Kidney (tissue), 14 donors: ENCODE data around the gene EPS8L2. TPM values are rescaled to one million over a fixed set of nuclear protein-coding genes. Genes with fewer than 3 reads are reported as not detected.
A peak's percentile ranks its signal among the peaks of the same experiment; 100 is the strongest.

ENCODE experiments used
- DNase-seq, 5 donors: peaks; one replicate each; pipeline ENCODE4 v3.0.0-alpha.2; 2013 to 2020
- FAIRE-seq: peaks from 2 replicates; lab custom pipeline; 2012; peaks lifted over from hg19 to GRCh38; lab: Jason Lieb, UNC
- H3K27ac ChIP-seq, 2 donors: one replicate each; pipeline ENCODE4 v1.7.0; 2013; ENCODE audit warnings: low read depth in 2 of 2, low read length in 2 of 2, inconsistent platforms in 1 of 2
- H3K27me3 ChIP-seq: one replicate; pipeline ENCODE4 v1.7.1; 2013; ENCODE audit warnings: low read length, inconsistent platforms; ENCODE audit not compliant: control insufficient read depth, insufficient read depth
- H3K36me3 ChIP-seq, 3 donors: one replicate each; pipeline versions ENCODE4 v1.7.0 to v1.7.1; 2013; ENCODE audit warnings: low read length in 3 of 3, control low read depth in 1 of 3, inconsistent platforms in 1 of 3; ENCODE audit not compliant: insufficient read depth in 3 of 3, control insufficient read depth in 2 of 3
- H3K4me1 ChIP-seq, 3 donors: one replicate each; pipeline versions ENCODE4 v1.7.0 to v1.7.1; 2013; ENCODE audit warnings: low read length in 3 of 3, inconsistent platforms in 1 of 3, low read depth in 1 of 3; ENCODE audit not compliant: control insufficient read depth in 2 of 3, insufficient read depth in 2 of 3
- H3K4me3 ChIP-seq, 3 donors: one replicate each; pipeline versions ENCODE4 v1.7.0 to v1.8.1; 2013; ENCODE audit warnings: low read length in 3 of 3, control low read depth in 1 of 3, inconsistent platforms in 1 of 3
- H3K9ac ChIP-seq, 3 donors: one replicate each; pipeline versions ENCODE4 v1.7.0 to v1.7.1; 2013; ENCODE audit warnings: low read length in 3 of 3, control low read depth in 1 of 3, inconsistent platforms in 1 of 3
- H3K9me3 ChIP-seq, 3 donors: one replicate each; pipeline versions ENCODE4 v1.7.0 to v1.7.1; 2013; ENCODE audit warnings: low read length in 3 of 3, control low read depth in 1 of 3, inconsistent platforms in 1 of 3; ENCODE audit not compliant: control insufficient read depth in 2 of 3, insufficient read depth in 1 of 3
- CTCF ChIP-seq: IDR thresholded peaks from 3 replicates; pipeline ENCODE4 v1.5.1; 2012; ENCODE audit warnings: mild to moderate bottlenecking, moderate library complexity, borderline replicate concordance; ENCODE audit not compliant: insufficient read depth; ENCODE audit errors: extremely low read depth
- intact Hi-C: fragments of 100-400 bp; cut with DNase I; formaldehyde crosslinking; loops from one replicate; pipeline ENCODE4 v1.11.1; 2022
- polyA plus RNA-seq: library from polyadenylated mRNA; stranded (reverse); fragments of 350-450 nt; fragmentation: Illumina TruSeq; extraction: RNeasy Lipid Tissue Mini Kit (QIAGEN cat#74804); gene quantifications from one replicate; pipeline ENCODE4 v1.2.3, GENCODE V29; 2014; ENCODE audit warnings: low read depth, low replicate concordance; ENCODE audit not compliant: insufficient read depth
- total RNA-seq: library from RNA; stranded (reverse); fragmentation: NEBNext Ultra II Directional; extraction: Animal tissue kit (Norgen Biotek cat#: 25700); gene quantifications from one replicate; pipeline ENCODE4 v1.2.1, GENCODE V29; 2021
- donor health status: control.
- donor health status: control.
- donor health status: control.
- donor health status: control.
- donor health status: control.
- donor health status: DM: yes; HTN: yes; CAD: no.
- donor health status: Normal renal cell carcinoma (clear cell type).

The EPS8L2 gene
- total and polyA plus RNA-seq, 2 donors from 2014 or later, result 199 to 287 TPM

GRCh38 chr11:665704-666281 lies 40.2 kb upstream of the EPS8L2 start:
- no peaks in the 10 kb centered on the region for H3K27me3 ChIP-seq
- no peak for TF ChIP-seq CTCF
- H3K36me3 ChIP-seq, result peaks cover 3 to 7% (median 3%) of the 10 kb centered on the region in 3 donors
- no peak overlapping the region for H3K4me3 ChIP-seq
- no peak overlapping the region for H3K9ac ChIP-seq
- peaks cover 0 to 8% (median 5%) of the 10 kb centered on the region in 3 donors for H3K4me1 ChIP-seq
- intact Hi-C loops, result no loop called here
- peak overlapping the region; percentile 17 to 65 for H3K27ac ChIP-seq
- no peaks in the 10 kb centered on the region for H3K9me3 ChIP-seq
- DNase-seq (peak in 1 of 5 donors; percentile 34), FAIRE-seq (no peak)

DNA sequence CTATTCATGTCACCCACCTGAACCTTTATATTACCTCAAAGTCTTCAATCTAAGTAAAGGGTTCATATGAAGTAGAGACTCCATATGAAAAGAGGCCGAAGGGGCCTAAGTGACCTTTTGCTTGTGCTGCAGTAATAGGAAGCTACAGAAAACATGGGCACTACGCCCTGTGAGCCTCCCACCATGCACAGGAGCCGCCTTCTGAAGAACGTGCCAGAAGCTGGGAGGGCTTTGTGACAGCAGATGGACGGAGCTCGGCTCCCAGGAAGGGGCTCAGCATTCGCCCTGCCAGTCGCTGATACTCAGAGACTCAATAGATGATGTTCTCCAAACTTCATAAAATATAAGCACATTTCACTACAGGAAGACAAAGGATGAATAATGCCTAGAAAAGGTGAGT lies 32.2 kb upstream of the EPS8L2 start:
- FAIRE-seq, result no peak
- intact Hi-C loops, result no loop called here
- peaks cover 5 to 25% (median 18%) of the 10 kb centered on the region in 3 donors for H3K36me3 ChIP-seq
- no peak overlapping the region for H3K4me3 ChIP-seq
- no peak for DNase-seq
- no peak for TF ChIP-seq CTCF
- peaks cover 0 to 1% (median 0%) of the 10 kb centered on the region in 3 donors for H3K9me3 ChIP-seq
- H3K4me1 ChIP-seq, result no peaks in the 10 kb centered on the region
- H3K27ac ChIP-seq, result no peak overlapping the region
- no peak overlapping the region for H3K9ac ChIP-seq
- H3K27me3 ChIP-seq, result no peaks in the 10 kb centered on the region

DNA sequence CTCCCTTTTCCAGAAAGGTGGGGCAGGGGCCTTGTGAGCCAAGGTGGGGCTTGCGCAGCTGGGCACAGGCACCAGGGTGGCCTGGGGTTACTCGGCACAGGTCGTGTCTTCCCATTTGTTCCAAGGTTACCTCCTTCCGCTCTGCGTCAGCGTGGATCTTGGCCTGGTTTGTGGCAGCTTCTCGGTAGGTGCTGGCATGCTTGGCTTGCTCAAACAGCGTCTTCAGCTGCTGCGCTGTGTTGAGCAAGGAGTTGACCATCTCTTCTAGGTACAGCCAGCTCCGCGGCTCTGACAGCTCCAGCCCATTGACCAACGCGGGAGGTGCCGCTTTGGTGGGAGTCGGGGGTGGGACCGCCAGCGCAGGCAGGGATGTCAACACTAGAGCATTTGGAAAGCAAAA lies 31.6 kb upstream of the EPS8L2 start:
- Histone ChIP-seq H3K9ac (no peak overlapping the region), H3K27ac (no peak overlapping the region), H3K9me3 (peaks cover 0 to 1% (median 0%) of the 10 kb centered on the region in 3 donors), H3K4me3 (no peak overlapping the region), H3K27me3 (no peaks in the 10 kb centered on the region), H3K36me3 (peaks cover 5 to 25% (median 18%) of the 10 kb centered on the region in 3 donors), H3K4me1 (no peaks in the 10 kb centered on the region)
- intact Hi-C loops, result no loop called here
- DNase-seq (no peak), FAIRE-seq (no peak)
- TF ChIP-seq CTCF, result no peak
